ENCODE measurements around the gene CNGB1.

Gene CNGB1

DNA sequence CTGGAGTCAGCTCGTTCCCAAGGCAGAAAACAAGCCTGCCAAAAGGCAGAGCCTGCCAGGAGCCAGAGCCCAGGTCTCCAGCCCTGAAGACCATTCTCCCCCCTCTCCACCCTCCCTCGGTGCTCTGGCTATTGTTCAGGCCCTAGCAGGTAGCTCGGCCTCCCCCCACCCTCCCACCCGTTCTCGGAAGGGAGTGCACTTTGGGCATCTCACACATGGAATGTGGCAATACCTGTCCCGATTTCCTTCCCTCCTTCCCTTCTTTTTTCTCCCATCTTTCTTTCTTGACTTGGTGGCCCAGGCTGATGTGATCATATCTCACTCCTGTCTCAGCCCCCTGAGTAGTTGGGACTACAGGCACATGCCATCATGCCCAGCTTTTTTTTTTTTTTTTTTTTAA, 12.4 kb downstream of the CNGB1 start:
- Histone ChIP-seq H3K9me3 (ENCODE audit: low read length) (no peaks in the 10 kb centered on the region), H3K4me1 (ENCODE audit: insufficient read depth, low read length, severe bottlenecking) (no peaks in the 10 kb centered on the region), H3K79me2 (ENCODE audit: insufficient read depth, low read length) (no peaks in the 10 kb centered on the region), H2AFZ (ENCODE audit: low read length) (no peak overlapping the region), H3K4me3 (ENCODE audit: low read depth, low read length, poor library complexity, severe bottlenecking) (no peak overlapping the region), H3K4me2 (ENCODE audit: low read length) (no peak overlapping the region), H3K27ac (ENCODE audit: low read depth, low read length, poor library complexity, severe bottlenecking) (no peak overlapping the region), H3K9me2 (ENCODE audit: low read depth, low read length) (no peaks in the 10 kb centered on the region), H3F3A (ENCODE audit: insufficient read depth, low read length) (no peaks in the 10 kb centered on the region), H3K27me3 (ENCODE audit: insufficient read depth, low read length) (no peaks in the 10 kb centered on the region), H4K20me1 (ENCODE audit: insufficient read depth, low read length) (no peaks in the 10 kb centered on the region), H3K36me3 (ENCODE audit: insufficient read depth, low read length) (no peaks in the 10 kb centered on the region), H3K9ac (ENCODE audit: low read length) (no peak overlapping the region)
- TF ChIP-seq, protein P1, sequence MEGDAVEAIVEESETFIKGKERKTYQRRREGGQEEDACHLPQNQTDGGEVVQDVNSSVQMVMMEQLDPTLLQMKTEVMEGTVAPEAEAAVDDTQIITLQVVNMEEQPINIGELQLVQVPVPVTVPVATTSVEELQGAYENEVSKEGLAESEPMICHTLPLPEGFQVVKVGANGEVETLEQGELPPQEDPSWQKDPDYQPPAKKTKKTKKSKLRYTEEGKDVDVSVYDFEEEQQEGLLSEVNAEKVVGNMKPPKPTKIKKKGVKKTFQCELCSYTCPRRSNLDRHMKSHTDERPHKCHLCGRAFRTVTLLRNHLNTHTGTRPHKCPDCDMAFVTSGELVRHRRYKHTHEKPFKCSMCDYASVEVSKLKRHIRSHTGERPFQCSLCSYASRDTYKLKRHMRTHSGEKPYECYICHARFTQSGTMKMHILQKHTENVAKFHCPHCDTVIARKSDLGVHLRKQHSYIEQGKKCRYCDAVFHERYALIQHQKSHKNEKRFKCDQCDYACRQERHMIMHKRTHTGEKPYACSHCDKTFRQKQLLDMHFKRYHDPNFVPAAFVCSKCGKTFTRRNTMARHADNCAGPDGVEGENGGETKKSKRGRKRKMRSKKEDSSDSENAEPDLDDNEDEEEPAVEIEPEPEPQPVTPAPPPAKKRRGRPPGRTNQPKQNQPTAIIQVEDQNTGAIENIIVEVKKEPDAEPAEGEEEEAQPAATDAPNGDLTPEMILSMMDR (IDR thresholded peaks at IDR 0.05; ENCODE audit: low read length): no peak
- TF ChIP-seq EZH2 (IDR thresholded peaks at IDR 0.05; ENCODE audit: borderline replicate concordance, low read length): no peak

DNA sequence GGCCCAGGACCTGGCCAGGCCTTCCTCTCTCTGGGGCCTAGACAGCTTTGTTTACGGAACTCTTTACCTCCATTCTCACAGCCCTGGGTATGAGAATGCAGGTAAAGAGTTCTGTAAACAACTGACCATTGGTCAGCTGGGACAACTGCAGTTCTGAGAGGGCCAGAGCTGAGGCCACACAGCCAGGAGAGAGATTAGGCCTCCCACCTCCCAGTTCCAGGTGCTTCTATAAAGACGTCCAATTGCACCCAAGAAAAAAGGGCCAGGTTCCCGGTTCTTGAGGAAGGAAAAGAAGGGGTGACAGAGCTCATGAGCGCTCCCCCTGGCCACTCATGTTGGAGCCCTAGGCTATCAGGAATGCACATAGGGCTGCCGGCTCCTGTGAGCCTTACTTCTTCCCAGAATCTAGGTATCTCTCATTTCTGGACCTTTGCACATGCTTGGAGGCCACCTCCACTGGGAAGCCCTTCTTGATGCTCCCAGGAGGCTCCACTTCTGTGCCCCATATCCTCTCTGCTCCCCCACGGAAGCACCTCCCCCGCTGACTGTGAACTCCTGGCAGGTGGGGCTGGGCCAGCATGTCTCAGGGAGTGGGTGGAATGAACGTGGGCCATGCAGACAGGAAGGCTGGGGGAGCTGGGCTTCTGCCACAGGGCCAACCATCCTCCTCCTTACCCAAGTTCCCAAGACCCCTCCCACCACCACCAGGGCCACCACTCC, 13.1 kb downstream of the CNGB1 start:
- TF ChIP-seq, protein P1 (IDR thresholded peaks at IDR 0.05; ENCODE audit: low read length): no peak
- no peak for TF ChIP-seq EZH2 (IDR thresholded peaks at IDR 0.05; ENCODE audit: borderline replicate concordance, low read length)
- Histone ChIP-seq H3F3A (ENCODE audit: insufficient read depth, low read length) (no peaks in the 10 kb centered on the region), H3K27ac (ENCODE audit: low read depth, low read length, poor library complexity, severe bottlenecking) (no peak overlapping the region), H2AFZ (ENCODE audit: low read length) (no peak overlapping the region), H3K36me3 (ENCODE audit: insufficient read depth, low read length) (no peaks in the 10 kb centered on the region), H4K20me1 (ENCODE audit: insufficient read depth, low read length) (no peaks in the 10 kb centered on the region), H3K9me3 (ENCODE audit: low read length) (no peaks in the 10 kb centered on the region), H3K4me1 (ENCODE audit: insufficient read depth, low read length, severe bottlenecking) (no peaks in the 10 kb centered on the region), H3K9me2 (ENCODE audit: low read depth, low read length) (no peaks in the 10 kb centered on the region), H3K79me2 (ENCODE audit: insufficient read depth, low read length) (no peaks in the 10 kb centered on the region), H3K4me2 (ENCODE audit: low read length) (no peak overlapping the region), H3K9ac (ENCODE audit: low read length) (no peak overlapping the region), H3K27me3 (ENCODE audit: insufficient read depth, low read length) (no peaks in the 10 kb centered on the region), H3K4me3 (ENCODE audit: low read depth, low read length, poor library complexity, severe bottlenecking) (no peak overlapping the region)

- Histone ChIP-seq H3K79me2 (ENCODE audit: insufficient read depth, low read length) (no peaks in the 10 kb centered on the region), H3K9me2 (ENCODE audit: low read depth, low read length) (no peaks in the 10 kb centered on the region), H3F3A (ENCODE audit: insufficient read depth, low read length) (no peaks in the 10 kb centered on the region), H2AFZ (ENCODE audit: low read length) (no peak overlapping the region), H3K9me3 (ENCODE audit: low read length) (no peaks in the 10 kb centered on the region), H3K27ac (ENCODE audit: low read depth, low read length, poor library complexity, severe bottlenecking) (no peak overlapping the region), H3K4me3 (ENCODE audit: low read depth, low read length, poor library complexity, severe bottlenecking) (no peak overlapping the region), H3K36me3 (ENCODE audit: insufficient read depth, low read length) (no peaks in the 10 kb centered on the region), H3K9ac (ENCODE audit: low read length) (no peak overlapping the region), H3K4me1 (ENCODE audit: insufficient read depth, low read length, severe bottlenecking) (no peaks in the 10 kb centered on the region), H4K20me1 (ENCODE audit: insufficient read depth, low read length) (no peaks in the 10 kb centered on the region), H3K4me2 (ENCODE audit: low read length) (no peak overlapping the region), H3K27me3 (ENCODE audit: insufficient read depth, low read length) (no peaks in the 10 kb centered on the region)
- no peak for TF ChIP-seq EZH2 (IDR thresholded peaks at IDR 0.05; ENCODE audit: borderline replicate concordance, low read length)
- TF ChIP-seq, protein P1 (IDR thresholded peaks at IDR 0.05; ENCODE audit: low read length): no peak
Observed at GRCh38 chr16:57956924-57957672, 13.8 kb downstream of the CNGB1 start.

Measured in OCI-LY1 (cell line).